Measurements from ENCODE around the gene ADRA2B. TPM values are rescaled to one million over a fixed set of nuclear protein-coding genes. Genes with fewer than 3 reads are reported as not detected.

ADRA2B gene
- total RNA-seq, 1 experiment from 2014 or later = 2.7 TPM

- Histone ChIP-seq H3K23me2 (ENCODE audit: insufficient read length, low read depth, low read length, poor library complexity, severe bottlenecking) (peaks cover 9% of the 10 kb centered on the region), H3K27me3 (ENCODE audit: insufficient read depth, low read length) (no peaks in the 10 kb centered on the region; the same call in 1 of the 2 replicates), H2BK120ac (ENCODE audit: low read depth, low read length, poor library complexity, severe bottlenecking) (no peak overlapping the region), H4K5ac (ENCODE audit: insufficient read length, low read depth, low read length) (no peak overlapping the region), H3K18ac (ENCODE audit: insufficient read length, low read depth, low read length) (no peak overlapping the region), H3K23ac (ENCODE audit: insufficient read length, low read depth, low read length) (no peak overlapping the region), H3K79me1 (ENCODE audit: insufficient read depth, low read depth, low read length, poor library complexity, severe bottlenecking) (no peaks in the 10 kb centered on the region), H3K9ac (ENCODE audit: extremely low read depth, insufficient read length, low read length) (no peak overlapping the region), H4K8ac (replicated peaks; ENCODE audit: insufficient read length, low read depth, low read length) (no peak overlapping the region), H3K14ac (ENCODE audit: insufficient read depth, low read length) (no peak overlapping the region), H3T11ph (ENCODE audit: low read length) (no peak overlapping the region), H2AFZ (ENCODE audit: low read length) (no peak overlapping the region), H4K91ac (ENCODE audit: insufficient read length, low read depth, low read length) (no peak overlapping the region), H3K9me3 (ENCODE audit: control insufficient read depth, low read depth, low read length) (no peaks in the 10 kb centered on the region), H3K4me1 (ENCODE audit: insufficient read depth, low read length) (no peaks in the 10 kb centered on the region), H2BK12ac (ENCODE audit: insufficient read length, low read depth, low read length) (no peak overlapping the region), H2BK20ac (ENCODE audit: low read depth, low read length, poor library complexity, severe bottlenecking) (no peak overlapping the region), H3K4ac (ENCODE audit: low read depth, low read length) (no peak overlapping the region), H2BK15ac (ENCODE audit: low read depth, low read length) (no peak overlapping the region), H3K4me2 (ENCODE audit: insufficient read depth, insufficient read length, low read length) (no peak overlapping the region), H2AK5ac (ENCODE audit: insufficient read length, low read length) (no peak overlapping the region), H3K56ac (ENCODE audit: insufficient read length, low read depth, low read length) (no peak overlapping the region), H2BK5ac (ENCODE audit: insufficient read length, low read length) (no peak overlapping the region), H3K27ac (ENCODE audit: insufficient read length, low read depth, low read length) (no peak overlapping the region), H3K79me2 (ENCODE audit: insufficient read depth, low read length) (no peaks in the 10 kb centered on the region), H4K20me1 (ENCODE audit: control insufficient read depth, insufficient read depth, insufficient read length) (no peaks in the 10 kb centered on the region)
- Mint-ChIP-seq H3K36me3 (ENCODE audit: insufficient read depth in 1 of 3, low read depth in 3 of 3) (peaks cover 0 to 8% (median 8%) of the 10 kb centered on the region in 3 experiments; a peak in 4 of 7 replicates), H3K4me1 (peaks cover 17 to 35% of the 10 kb centered on the region in 2 experiments), H3K27me3 (ENCODE audit: low read depth) (peaks cover 51% of the 10 kb centered on the region), H3K4me3 (peak overlapping the region; percentile 64 to 80), H3K9me3 (peaks cover 2 to 4% of the 10 kb centered on the region in 2 experiments; a peak in 2 of 5 replicates), H3K27ac (no peak overlapping the region)
- no peak for DNase-seq
- WGBS (ENCODE audit: extremely low coverage, insufficient read length, low lambda C conversion rate) = no CpG with 5 or more reads among the region's 24 CpGs
- TF ChIP-seq, protein P1, sequence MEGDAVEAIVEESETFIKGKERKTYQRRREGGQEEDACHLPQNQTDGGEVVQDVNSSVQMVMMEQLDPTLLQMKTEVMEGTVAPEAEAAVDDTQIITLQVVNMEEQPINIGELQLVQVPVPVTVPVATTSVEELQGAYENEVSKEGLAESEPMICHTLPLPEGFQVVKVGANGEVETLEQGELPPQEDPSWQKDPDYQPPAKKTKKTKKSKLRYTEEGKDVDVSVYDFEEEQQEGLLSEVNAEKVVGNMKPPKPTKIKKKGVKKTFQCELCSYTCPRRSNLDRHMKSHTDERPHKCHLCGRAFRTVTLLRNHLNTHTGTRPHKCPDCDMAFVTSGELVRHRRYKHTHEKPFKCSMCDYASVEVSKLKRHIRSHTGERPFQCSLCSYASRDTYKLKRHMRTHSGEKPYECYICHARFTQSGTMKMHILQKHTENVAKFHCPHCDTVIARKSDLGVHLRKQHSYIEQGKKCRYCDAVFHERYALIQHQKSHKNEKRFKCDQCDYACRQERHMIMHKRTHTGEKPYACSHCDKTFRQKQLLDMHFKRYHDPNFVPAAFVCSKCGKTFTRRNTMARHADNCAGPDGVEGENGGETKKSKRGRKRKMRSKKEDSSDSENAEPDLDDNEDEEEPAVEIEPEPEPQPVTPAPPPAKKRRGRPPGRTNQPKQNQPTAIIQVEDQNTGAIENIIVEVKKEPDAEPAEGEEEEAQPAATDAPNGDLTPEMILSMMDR (conservative IDR thresholded peaks at IDR 0.05) = no peak
Observed at GRCh38 chr2:96114903-96115581, 1.3 kb downstream of the ADRA2B start.

All from H9 (cell line).